HEK293 (cell line): ENCODE data around the gene GADD45G.

ENCODE experiments used
- CTCF ChIA-PET: fragments of 350-600 bp; formaldehyde crosslinking; extraction: SDS; loops from one replicate; lab custom pipeline; 2021; ENCODE audit warnings: antibody characterized with exemption; lab: Yijun Ruan, JAX
- POLR2A ChIA-PET: fragments of 300-600 bp; formaldehyde crosslinking; extraction: SDS; loops from one replicate; lab custom pipeline; 2020; ENCODE audit warnings: antibody characterized with exemption, inconsistent platforms; lab: Yijun Ruan, JAX
- H3K27ac ChIP-seq: fragments of 200-500 bp; sonication (Bioruptor generic); 2 replicates; pipeline ENCODE4 v1.5.1; 2014; ENCODE audit warnings: low read depth, low read length, control low read depth, inconsistent platforms; ENCODE audit errors: extremely low read depth
- H3K36me3 ChIP-seq, 2 experiments: fragments of 200-500 bp in 1 of 2; sonication (Bioruptor generic) in 1 of 2; 1 replicate in 1 of 2; 2 replicates in 1 of 2; pipeline ENCODE4 v1.5.1; 2014 to 2017; ENCODE audit warnings: inconsistent platforms in 2 of 2, low read length in 2 of 2; ENCODE audit not compliant: control insufficient read depth in 2 of 2, insufficient read depth in 1 of 2
- H3K4me1 ChIP-seq: fragments of 200-500 bp; sonication (Bioruptor generic); 2 replicates; pipeline ENCODE4 v1.5.1; 2014; ENCODE audit warnings: mild to moderate bottlenecking, low read length, inconsistent platforms; ENCODE audit not compliant: control insufficient read depth, insufficient read depth
- H3K4me3 ChIP-seq: 2 replicates; pipeline ENCODE4 v1.5.1; 2011; ENCODE audit warnings: low read depth, mild to moderate bottlenecking, control low read depth, low read length, moderate library complexity
- H3K9me3 ChIP-seq: fragments of 200-500 bp; sonication (Bioruptor generic); 2 replicates; pipeline ENCODE4 v1.5.1; 2014; ENCODE audit warnings: low read depth, low read length, inconsistent platforms; ENCODE audit not compliant: control insufficient read depth, insufficient read depth
- BCL11A ChIP-seq: fragments of 450-650 bp; formaldehyde crosslinking; IDR thresholded peaks from 2 replicates; pipeline ENCODE4 v1.5.1; 2016; ENCODE audit warnings: low read depth, missing biosample characterization, missing genetic modification characterization
- EGR2 ChIP-seq: fragments of 450-650 bp; formaldehyde crosslinking; IDR thresholded peaks from 2 replicates; pipeline ENCODE4 v1.5.1; 2016; ENCODE audit warnings: low read depth, missing biosample characterization, missing genetic modification characterization
- KLF1 ChIP-seq: fragments of 450-650 bp; formaldehyde crosslinking; IDR thresholded peaks from 2 replicates; pipeline ENCODE4 v1.5.1; 2016; ENCODE audit warnings: missing biosample characterization, missing genetic modification characterization
- KLF17 ChIP-seq: fragments of 450-650 bp; formaldehyde crosslinking; IDR thresholded peaks from 2 replicates; pipeline ENCODE4 v1.5.1; 2016; ENCODE audit warnings: missing biosample characterization, missing genetic modification characterization
- YY2 ChIP-seq: fragments of 450-650 bp; formaldehyde crosslinking; IDR thresholded peaks from 2 replicates; pipeline ENCODE4 v1.5.1; 2016; ENCODE audit warnings: missing biosample characterization, missing genetic modification characterization
- ZBTB10 ChIP-seq: fragments of 450-650 bp; formaldehyde crosslinking; IDR thresholded peaks from 2 replicates; pipeline ENCODE4 v1.5.1; 2016; ENCODE audit warnings: missing biosample characterization, missing genetic modification characterization
- ZBTB17 ChIP-seq: fragments of 450-650 bp; formaldehyde crosslinking; IDR thresholded peaks from 2 replicates; pipeline ENCODE4 v1.5.1; 2016; ENCODE audit warnings: missing biosample characterization, missing genetic modification characterization
- ZFHX2 ChIP-seq: fragments of 450-650 bp; formaldehyde crosslinking; conservative IDR thresholded peaks from 2 replicates; pipeline ENCODE4 v1.5.1; 2016; ENCODE audit warnings: missing biosample characterization, missing genetic modification characterization
- ZIC2 ChIP-seq: fragments of 450-650 bp; formaldehyde crosslinking; IDR thresholded peaks from 2 replicates; pipeline ENCODE4 v1.5.1; 2016; ENCODE audit warnings: missing biosample characterization, missing genetic modification characterization
- ZNF155 ChIP-seq: fragments of 450-650 bp; formaldehyde crosslinking; IDR thresholded peaks from 2 replicates; pipeline ENCODE4 v1.5.1; 2016; ENCODE audit warnings: missing biosample characterization, missing genetic modification characterization
- ZNF169 ChIP-seq: fragments of 450-650 bp; formaldehyde crosslinking; IDR thresholded peaks from 2 replicates; pipeline ENCODE4 v1.5.1; 2016; ENCODE audit warnings: missing biosample characterization, missing genetic modification characterization
- ZNF2 ChIP-seq: fragments of 450-650 bp; formaldehyde crosslinking; IDR thresholded peaks from 2 replicates; pipeline ENCODE4 v1.5.1; 2016; ENCODE audit warnings: missing biosample characterization, missing genetic modification characterization
- ZNF280C ChIP-seq: fragments of 450-650 bp; formaldehyde crosslinking; IDR thresholded peaks from 2 replicates; pipeline ENCODE4 v1.5.1; 2016; ENCODE audit warnings: missing biosample characterization, missing genetic modification characterization
- ZNF302 ChIP-seq: fragments of 450-650 bp; formaldehyde crosslinking; IDR thresholded peaks from 2 replicates; pipeline ENCODE4 v1.5.1; 2016; ENCODE audit warnings: missing biosample characterization, missing genetic modification characterization, low read depth
- ZNF324 ChIP-seq: fragments of 450-650 bp; formaldehyde crosslinking; IDR thresholded peaks from 2 replicates; pipeline ENCODE4 v1.5.1; 2016; ENCODE audit warnings: missing biosample characterization, missing genetic modification characterization
- ZNF350 ChIP-seq: fragments of 450-650 bp; formaldehyde crosslinking; IDR thresholded peaks from 2 replicates; pipeline ENCODE4 v1.5.0; 2017; ENCODE audit warnings: missing biosample characterization, mild to moderate bottlenecking, missing genetic modification characterization
- ZNF354C ChIP-seq: fragments of 450-650 bp; formaldehyde crosslinking; IDR thresholded peaks from 2 replicates; pipeline ENCODE4 v1.5.1; 2016; ENCODE audit warnings: missing biosample characterization, missing genetic modification characterization, low read depth, borderline replicate concordance
- ZNF362 ChIP-seq: fragments of 450-650 bp; formaldehyde crosslinking; IDR thresholded peaks from 2 replicates; pipeline ENCODE4 v1.5.1; 2016; ENCODE audit warnings: missing biosample characterization, missing genetic modification characterization
- ZNF398 ChIP-seq: fragments of 450-650 bp; formaldehyde crosslinking; IDR thresholded peaks from 2 replicates; pipeline ENCODE4 v1.5.1; 2017; ENCODE audit warnings: missing biosample characterization, missing genetic modification characterization
- ZNF423 ChIP-seq: fragments of 450-650 bp; formaldehyde crosslinking; IDR thresholded peaks from 2 replicates; pipeline ENCODE4 v1.5.1; 2016; ENCODE audit warnings: missing biosample characterization, missing genetic modification characterization
- ZNF510 ChIP-seq: fragments of 450-650 bp; formaldehyde crosslinking; IDR thresholded peaks from 2 replicates; pipeline ENCODE4 v1.5.1; 2018; ENCODE audit warnings: mild to moderate bottlenecking, missing genetic modification characterization, missing biosample characterization; ENCODE audit not compliant: insufficient replicate concordance
- ZNF548 ChIP-seq: fragments of 450-650 bp; formaldehyde crosslinking; IDR thresholded peaks from 2 replicates; pipeline ENCODE4 v1.5.1; 2016; ENCODE audit warnings: missing biosample characterization, missing genetic modification characterization
- ZNF555 ChIP-seq: fragments of 450-650 bp; formaldehyde crosslinking; conservative IDR thresholded peaks from 2 replicates; pipeline ENCODE4 v1.5.1; 2017; ENCODE audit warnings: missing biosample characterization, mild to moderate bottlenecking, missing genetic modification characterization, inconsistent platforms
- ZNF629 ChIP-seq: fragments of 450-650 bp; formaldehyde crosslinking; IDR thresholded peaks from 2 replicates; pipeline ENCODE4 v1.5.1; 2017; ENCODE audit warnings: missing biosample characterization, missing genetic modification characterization
- ZNF76 ChIP-seq: fragments of 450-650 bp; formaldehyde crosslinking; IDR thresholded peaks from 2 replicates; pipeline ENCODE4; 2016; ENCODE audit warnings: low read depth, missing biosample characterization, missing genetic modification characterization, borderline replicate concordance

Gene GADD45G

GRCh38 chr9:89610391-89610925 is 5.6 kb downstream of the GADD45G start:
- Histone ChIP-seq H3K9me3 (no peaks in the 10 kb centered on the region), H3K27ac (no peak overlapping the region), H3K4me3 (no peak overlapping the region), H3K36me3 (no peaks in the 10 kb centered on the region), H3K4me1 (peaks cover 4% of the 10 kb centered on the region; the same call in 1 of the 2 replicates)
- ChIA-PET POLR2A (interaction anchor here (0.6 to 0.7 kb wide), 2 partner anchors 31 to 631 kb away, joined by 3 to 5 read pairs; no protein-coding TSS in a partner anchor), CTCF (interaction anchor here (0.6 to 1.5 kb wide), 5 partner anchors 8 to 489 kb away, joined by 3 to 6 read pairs (median 3); no protein-coding TSS in a partner anchor)
- peak; percentile 56 for TF ChIP-seq ZIC2 (tag by site-specific recombination)
- 0 out of 2 replicates have a peak, but pooled peaks have one; percentile 8 for TF ChIP-seq ZFHX2 (tag by site-specific recombination)
- no peak for TF ChIP-seq ZNF324 (tag by site-specific recombination)
- no peak for TF ChIP-seq ZNF169 (tag by site-specific recombination)
- no peak for TF ChIP-seq KLF17 (tag by site-specific recombination)
- TF ChIP-seq BCL11A (tag by site-specific recombination), result no peak
- no peak for TF ChIP-seq ZBTB10 (tag by site-specific recombination)
- peak; percentile 23; the same call in 1 of the 2 replicates for TF ChIP-seq ZNF398 (tag by site-specific recombination)
- peak; percentile 30; the same call in 1 of the 2 replicates for TF ChIP-seq EGR2 (tag by site-specific recombination)
- peak; percentile 73; the same call in 1 of the 2 replicates for TF ChIP-seq ZNF423 (tag by site-specific recombination)
- no peak for TF ChIP-seq ZNF302 (tag by site-specific recombination)

- POLR2A ChIA-PET, result no interaction called here
- TF ChIP-seq ZNF510 (tag by site-specific recombination), result no peak
- TF ChIP-seq ZNF629 (tag by site-specific recombination), result no peak
- no peak for TF ChIP-seq ZNF280C (tag by site-specific recombination)
- TF ChIP-seq ZNF76, result no peak
- no peak for TF ChIP-seq ZNF555 (tag by site-specific recombination)
- no peak for TF ChIP-seq ZNF548 (tag by site-specific recombination)
- no peak for TF ChIP-seq ZBTB17 (tag by site-specific recombination)
- TF ChIP-seq KLF1 (tag by site-specific recombination), result no peak
- no peak for TF ChIP-seq ZNF155 (tag by site-specific recombination)
- no peak for TF ChIP-seq ZNF350
- TF ChIP-seq YY2 (tag by site-specific recombination), result no peak
- TF ChIP-seq ZIC2 (tag by site-specific recombination), result no peak
- TF ChIP-seq ZNF2 (tag by site-specific recombination), result no peak
- no peak for TF ChIP-seq ZNF362 (tag by site-specific recombination)
- no peak for TF ChIP-seq ZNF354C (tag by site-specific recombination)
Observed at GRCh38 chr9:89611425-89611824, 6.6 kb downstream of the GADD45G start.

More at GRCh38 chr9:89611425-89611824, 6.6 kb downstream of the GADD45G start:
- Histone ChIP-seq H3K36me3 (no peaks in the 10 kb centered on the region), H3K4me3 (no peak overlapping the region), H3K9me3 (no peaks in the 10 kb centered on the region), H3K4me1 (peaks cover 4% of the 10 kb centered on the region; the same call in 1 of the 2 replicates), H3K27ac (no peak overlapping the region)
- CTCF ChIA-PET, result interaction anchor here (1.0 to 1.3 kb wide), 2 partner anchors 9 to 488 kb away, joined by 3 to 6 read pairs; no protein-coding TSS in a partner anchor
